Measurements from ENCODE around the gene FUNDC2. TPM values are rescaled to one million over a fixed set of nuclear protein-coding genes. Genes with fewer than 3 reads are reported as not detected.

FUNDC2 gene
- polyA plus RNA-seq, 2 of the 4 experiments (the other 2 are of a cell fraction), result 63.5 to 159 TPM

DNA sequence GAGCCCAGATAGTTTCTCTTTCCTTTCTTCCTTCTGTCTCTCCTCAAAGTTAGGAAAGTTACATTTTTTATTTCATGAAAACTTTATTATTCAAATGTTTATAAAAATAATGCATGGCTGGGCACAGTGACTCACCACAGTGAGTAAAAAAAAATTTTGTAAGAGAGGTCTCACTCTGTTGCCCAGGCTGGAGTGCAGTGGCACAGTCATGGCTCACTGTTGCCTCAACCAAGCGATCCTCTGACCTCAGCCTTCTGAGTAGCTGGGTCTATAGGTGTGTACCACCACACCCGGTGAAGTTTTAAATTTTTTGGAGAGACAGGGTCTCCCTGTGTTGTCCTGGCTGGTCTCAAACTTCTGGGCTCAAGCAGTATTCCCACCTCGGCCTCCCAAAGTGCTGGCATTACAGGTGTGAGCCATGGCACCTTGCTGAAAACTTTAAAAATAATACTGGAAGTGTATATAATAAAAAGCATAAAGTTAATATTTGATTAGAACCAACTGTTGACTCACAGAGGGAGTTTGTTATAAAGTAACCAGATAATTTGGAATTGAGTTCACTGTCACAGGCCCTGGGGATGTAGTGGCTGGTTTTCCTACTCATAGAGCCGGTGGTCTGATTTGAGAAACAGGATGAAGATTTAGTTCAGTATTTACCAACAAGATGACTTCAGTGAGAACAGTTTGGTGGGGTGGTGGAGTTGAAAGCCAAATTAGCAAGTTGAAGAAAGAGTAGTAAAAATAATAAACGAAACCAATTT is 26.3 kb downstream of the FUNDC2 start:
- ChIA-PET POLR2A (no interaction called here), CTCF (interaction anchor here (1.4 to 1.6 kb wide), 2 partner anchors 10 to 67 kb away, joined by 4 to 5 read pairs; no protein-coding TSS in a partner anchor)
- ATAC-seq (no peak), DNase-seq (ENCODE audit: low read depth in 1 of 2, low spot score in 1 of 2) (no peak), FAIRE-seq (no peak)
- WGBS (ENCODE audit: missing lambda C conversion rate), result 19% methylated on average over 5 of the region's 5 CpGs
- H3K9me3 ChIP-seq, result no peaks in the 10 kb centered on the region
- TF ChIP-seq HOXB5 (CRISPR knock-in tag; IDR thresholded peaks at IDR 0.05), result no peak
- no peak for TF ChIP-seq ZC3H11A (IDR thresholded peaks at IDR 0.05)
- TF ChIP-seq SREBF2 (IDR thresholded peaks at IDR 0.05), result no peak
- no peak for TF ChIP-seq RARB (CRISPR knock-in tag; IDR thresholded peaks at IDR 0.05)
- TF ChIP-seq, protein P1, sequence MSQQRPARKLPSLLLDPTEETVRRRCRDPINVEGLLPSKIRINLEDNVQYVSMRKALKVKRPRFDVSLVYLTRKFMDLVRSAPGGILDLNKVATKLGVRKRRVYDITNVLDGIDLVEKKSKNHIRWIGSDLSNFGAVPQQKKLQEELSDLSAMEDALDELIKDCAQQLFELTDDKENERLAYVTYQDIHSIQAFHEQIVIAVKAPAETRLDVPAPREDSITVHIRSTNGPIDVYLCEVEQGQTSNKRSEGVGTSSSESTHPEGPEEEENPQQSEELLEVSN (IDR thresholded peaks at IDR 0.05; ENCODE audit: borderline replicate concordance, low read depth), result no peak
- no peak for TF ChIP-seq MAFK (IDR thresholded peaks at IDR 0.05; ENCODE audit: partially characterized antibody)
- no peak for TF ChIP-seq GATA3 (IDR thresholded peaks at IDR 0.05; ENCODE audit: borderline replicate concordance)
- TF ChIP-seq FOSB (CRISPR knock-in tag; IDR thresholded peaks at IDR 0.05), result no peak
- TF ChIP-seq, protein P2, sequence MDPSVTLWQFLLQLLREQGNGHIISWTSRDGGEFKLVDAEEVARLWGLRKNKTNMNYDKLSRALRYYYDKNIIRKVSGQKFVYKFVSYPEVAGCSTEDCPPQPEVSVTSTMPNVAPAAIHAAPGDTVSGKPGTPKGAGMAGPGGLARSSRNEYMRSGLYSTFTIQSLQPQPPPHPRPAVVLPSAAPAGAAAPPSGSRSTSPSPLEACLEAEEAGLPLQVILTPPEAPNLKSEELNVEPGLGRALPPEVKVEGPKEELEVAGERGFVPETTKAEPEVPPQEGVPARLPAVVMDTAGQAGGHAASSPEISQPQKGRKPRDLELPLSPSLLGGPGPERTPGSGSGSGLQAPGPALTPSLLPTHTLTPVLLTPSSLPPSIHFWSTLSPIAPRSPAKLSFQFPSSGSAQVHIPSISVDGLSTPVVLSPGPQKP (IDR thresholded peaks at IDR 0.05; ENCODE audit: low read depth, low read length), result no peak
- TF ChIP-seq HDAC2 (IDR thresholded peaks at IDR 0.05), result no peak
- no peak for TF ChIP-seq FOXS1 (CRISPR knock-in tag; IDR thresholded peaks at IDR 0.05)
- TF ChIP-seq ESRRA (IDR thresholded peaks at IDR 0.05; ENCODE audit: borderline replicate concordance, low read length), result no peak
- no peak for TF ChIP-seq CHD2 (IDR thresholded peaks at IDR 0.05; ENCODE audit: low read length, partially characterized antibody)
- TF ChIP-seq, protein P3, sequence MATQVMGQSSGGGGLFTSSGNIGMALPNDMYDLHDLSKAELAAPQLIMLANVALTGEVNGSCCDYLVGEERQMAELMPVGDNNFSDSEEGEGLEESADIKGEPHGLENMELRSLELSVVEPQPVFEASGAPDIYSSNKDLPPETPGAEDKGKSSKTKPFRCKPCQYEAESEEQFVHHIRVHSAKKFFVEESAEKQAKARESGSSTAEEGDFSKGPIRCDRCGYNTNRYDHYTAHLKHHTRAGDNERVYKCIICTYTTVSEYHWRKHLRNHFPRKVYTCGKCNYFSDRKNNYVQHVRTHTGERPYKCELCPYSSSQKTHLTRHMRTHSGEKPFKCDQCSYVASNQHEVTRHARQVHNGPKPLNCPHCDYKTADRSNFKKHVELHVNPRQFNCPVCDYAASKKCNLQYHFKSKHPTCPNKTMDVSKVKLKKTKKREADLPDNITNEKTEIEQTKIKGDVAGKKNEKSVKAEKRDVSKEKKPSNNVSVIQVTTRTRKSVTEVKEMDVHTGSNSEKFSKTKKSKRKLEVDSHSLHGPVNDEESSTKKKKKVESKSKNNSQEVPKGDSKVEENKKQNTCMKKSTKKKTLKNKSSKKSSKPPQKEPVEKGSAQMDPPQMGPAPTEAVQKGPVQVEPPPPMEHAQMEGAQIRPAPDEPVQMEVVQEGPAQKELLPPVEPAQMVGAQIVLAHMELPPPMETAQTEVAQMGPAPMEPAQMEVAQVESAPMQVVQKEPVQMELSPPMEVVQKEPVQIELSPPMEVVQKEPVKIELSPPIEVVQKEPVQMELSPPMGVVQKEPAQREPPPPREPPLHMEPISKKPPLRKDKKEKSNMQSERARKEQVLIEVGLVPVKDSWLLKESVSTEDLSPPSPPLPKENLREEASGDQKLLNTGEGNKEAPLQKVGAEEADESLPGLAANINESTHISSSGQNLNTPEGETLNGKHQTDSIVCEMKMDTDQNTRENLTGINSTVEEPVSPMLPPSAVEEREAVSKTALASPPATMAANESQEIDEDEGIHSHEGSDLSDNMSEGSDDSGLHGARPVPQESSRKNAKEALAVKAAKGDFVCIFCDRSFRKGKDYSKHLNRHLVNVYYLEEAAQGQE (IDR thresholded peaks at IDR 0.05), result no peak
- TF ChIP-seq ZSCAN20 (CRISPR knock-in tag; IDR thresholded peaks at IDR 0.05), result no peak
- no peak for TF ChIP-seq EHMT2 (IDR thresholded peaks at IDR 0.05; ENCODE audit: low read depth)
- TF ChIP-seq, protein P4, sequence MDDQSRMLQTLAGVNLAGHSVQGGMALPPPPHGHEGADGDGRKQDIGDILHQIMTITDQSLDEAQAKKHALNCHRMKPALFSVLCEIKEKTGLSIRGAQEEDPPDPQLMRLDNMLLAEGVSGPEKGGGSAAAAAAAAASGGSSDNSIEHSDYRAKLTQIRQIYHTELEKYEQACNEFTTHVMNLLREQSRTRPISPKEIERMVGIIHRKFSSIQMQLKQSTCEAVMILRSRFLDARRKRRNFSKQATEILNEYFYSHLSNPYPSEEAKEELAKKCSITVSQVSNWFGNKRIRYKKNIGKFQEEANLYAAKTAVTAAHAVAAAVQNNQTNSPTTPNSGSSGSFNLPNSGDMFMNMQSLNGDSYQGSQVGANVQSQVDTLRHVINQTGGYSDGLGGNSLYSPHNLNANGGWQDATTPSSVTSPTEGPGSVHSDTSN (IDR thresholded peaks at IDR 0.05), result no peak
- no peak for TF ChIP-seq BHLHE40 (IDR thresholded peaks at IDR 0.05; ENCODE audit: low read depth, low read length)
- TF ChIP-seq NPAS2 (CRISPR knock-in tag; IDR thresholded peaks at IDR 0.05; ENCODE audit: borderline replicate concordance), result no peak
- TF ChIP-seq HEYL (CRISPR knock-in tag; IDR thresholded peaks at IDR 0.05), result no peak
- H3K27ac ChIP-seq, result peak overlapping the region; percentile 52 to 76; a peak in 5 of 6 replicates
- peak overlapping the region; percentile 86 for H3K4me2 ChIP-seq
- H3K4me3 ChIP-seq, result 0 out of 3 replicates have a peak overlapping the region, but pooled peaks have one; percentile 22
- peaks cover 36% of the 10 kb centered on the region for H3K4me1 ChIP-seq

DNA sequence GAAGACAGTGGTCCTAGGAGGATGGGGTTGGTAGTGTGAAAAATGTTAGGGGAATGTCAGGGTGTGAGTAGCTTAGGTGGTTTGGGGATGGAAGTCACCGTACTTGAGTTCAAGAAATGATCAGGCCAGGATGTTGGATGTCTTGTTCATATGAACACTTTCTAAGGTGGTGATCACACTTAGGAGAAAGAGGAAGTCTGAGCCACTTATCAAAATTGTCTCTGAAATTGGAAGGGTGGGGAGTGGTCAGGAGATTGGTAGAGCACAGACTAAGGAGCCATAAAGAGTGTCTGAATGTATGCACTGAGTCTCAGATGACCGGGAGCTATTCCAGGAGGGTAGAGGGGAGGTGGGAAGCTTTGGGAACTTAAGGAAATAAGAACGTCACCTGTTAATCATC is 27.0 kb downstream of the FUNDC2 start:
- DNase-seq (ENCODE audit: low read depth in 1 of 2, low spot score in 1 of 2) (no peak), ATAC-seq (no peak), FAIRE-seq (no peak)
- Histone ChIP-seq H3K4me1 (peaks cover 32% of the 10 kb centered on the region), H3K4me3 (no peak overlapping the region), H3K27ac (peak overlapping the region; percentile 40 to 52; a peak in 3 of 6 replicates), H3K9me3 (no peaks in the 10 kb centered on the region), H3K4me2 (peak overlapping the region; percentile 86)
- POLR2A ChIA-PET, result no interaction called here
- TF ChIP-seq KDM5A (IDR thresholded peaks at IDR 0.05), result no peak
- no peak for TF ChIP-seq HMGXB4 (CRISPR knock-in tag; IDR thresholded peaks at IDR 0.05; ENCODE audit: borderline replicate concordance)
- TF ChIP-seq EHMT2 (IDR thresholded peaks at IDR 0.05; ENCODE audit: low read depth), result no peak
- TF ChIP-seq EP300 (IDR thresholded peaks at IDR 0.05), result no peak
- TF ChIP-seq MAFK (IDR thresholded peaks at IDR 0.05; ENCODE audit: partially characterized antibody), result no peak
- no peak for TF ChIP-seq TP53 (CRISPR knock-in tag; IDR thresholded peaks at IDR 0.05)
- TF ChIP-seq, protein P4 (IDR thresholded peaks at IDR 0.05), result no peak
- TF ChIP-seq EHF (CRISPR knock-in tag; IDR thresholded peaks at IDR 0.05), result no peak
- TF ChIP-seq RAD21 (conservative IDR thresholded peaks at IDR 0.05 in 1 of 2, IDR thresholded peaks at IDR 0.05 in 1 of 2), result no peak
- TF ChIP-seq RARB (CRISPR knock-in tag; IDR thresholded peaks at IDR 0.05), result no peak
- TF ChIP-seq JUN (IDR thresholded peaks at IDR 0.05), result no peak
- TF ChIP-seq SMC3 (IDR thresholded peaks at IDR 0.05), result no peak
- CTCF ChIA-PET, result interaction anchor here (0.7 to 1.6 kb wide), 3 partner anchors 10 to 68 kb away, joined by 3 to 5 read pairs (median 4); no protein-coding TSS in a partner anchor
- WGBS (ENCODE audit: missing lambda C conversion rate), result 88% methylated on average over 3 of the region's 3 CpGs
